B cell (primary cell): ENCODE measurements around the gene FRK. TPM values are rescaled to one million over a fixed set of nuclear protein-coding genes. Genes with fewer than 3 reads are reported as not detected.
"Not testable (repeated sequence)": the region's sequence is repeated elsewhere in the genome, so short reads cannot be mapped to it uniquely, and the experiment has no call there.

ENCODE experiments used
- ATAC-seq: fragments of 200-7000 bp; cut with Tn5 transposase; one replicate; pipeline ENCODE4 v1.10.0; 2021; ENCODE audit warnings: low read depth, mild to moderate bottlenecking, moderate number of reproducible peaks, moderate library complexity
- CTCF ChIA-PET: fragments of 350-600 bp; sonication (Branson Sonifier 250); formaldehyde crosslinking; loops from one replicate; lab custom pipeline; 2021; ENCODE audit warnings: antibody characterized with exemption, inconsistent platforms; lab: Charles Lee
- POLR2A ChIA-PET: fragments of 350-600 bp; sonication (Branson Sonifier 250); formaldehyde crosslinking; loops from one replicate; lab custom pipeline; 2021; ENCODE audit warnings: antibody characterized with exemption; lab: Charles Lee
- DNase-seq: peaks from one replicate; pipeline ENCODE4 v3.0.0; 2013
- H2AFZ ChIP-seq: 2 replicates; pipeline ENCODE4 v1.6.1; 2012; ENCODE audit warnings: mild to moderate bottlenecking, low read depth, low read length; ENCODE audit not compliant: insufficient read depth, poor library complexity, severe bottlenecking
- H3K27ac ChIP-seq, 2 donors: 1 replicate in 1 of 2; 2 replicates in 1 of 2; pipeline ENCODE4 v1.5.1; 2012 to 2013; ENCODE audit warnings: low read length in 2 of 2, mild to moderate bottlenecking in 2 of 2, moderate library complexity in 1 of 2
- H3K27me3 ChIP-seq, 4 experiments: fragments of 200-600 bp in 1 of 4; sonication (generic) in 1 of 4; replicated peaks in 1 of 4; 1 replicate in 2 of 4; 2 replicates in 2 of 4; pipeline versions ENCODE4 v1.6.1 to v1.7.0; 2013 to 2016; ENCODE audit warnings: low read length in 3 of 4, mild to moderate bottlenecking in 2 of 4, mixed read lengths in 1 of 4, moderate library complexity in 1 of 4; ENCODE audit not compliant: insufficient read depth in 4 of 4, control insufficient read depth in 3 of 4; ENCODE audit errors: control extremely low read depth in 1 of 4
- H3K36me3 ChIP-seq, 2 experiments: replicated peaks in 1 of 2; 1 replicate in 1 of 2; 2 replicates in 1 of 2; pipeline versions ENCODE4 v1.6.1 to v1.7.1; 2013; ENCODE audit warnings: low read length in 1 of 2; ENCODE audit not compliant: insufficient read depth in 2 of 2, control insufficient read depth in 1 of 2; ENCODE audit errors: control extremely low read depth in 1 of 2, extremely low read depth in 1 of 2
- H3K4me1 ChIP-seq, 2 donors: fragments of 200-600 bp in 1 of 2; sonication (generic) in 1 of 2; 1 replicate in 1 of 2; 2 replicates in 1 of 2; pipeline versions ENCODE4 v1.5.1 to v1.6.1; 2013 to 2017; ENCODE audit warnings: low read length in 2 of 2; ENCODE audit not compliant: control insufficient read depth in 2 of 2, insufficient read depth in 2 of 2
- H3K4me2 ChIP-seq: replicated peaks from 2 replicates; pipeline ENCODE3; 2012; ENCODE audit warnings: mild to moderate bottlenecking, low read depth, low read length; ENCODE audit not compliant: poor library complexity, severe bottlenecking
- H3K4me3 ChIP-seq, 5 experiments: fragments of 200-600 bp in 1 of 5; sonication (generic) in 1 of 5; 1 replicate in 3 of 5; 2 replicates in 2 of 5; pipeline versions ENCODE4 v1.5.1 to v1.7.0; 2011 to 2016; ENCODE audit warnings: low read length in 4 of 5, mild to moderate bottlenecking in 4 of 5, low read depth in 2 of 5, control low read depth in 1 of 5, moderate library complexity in 1 of 5; ENCODE audit not compliant: insufficient read depth in 1 of 5; ENCODE audit errors: control extremely low read depth in 1 of 5, extremely low read depth in 1 of 5
- H3K79me2 ChIP-seq: fragments of 200-600 bp; sonication (generic); one replicate; pipeline ENCODE4 v1.6.0; 2016; ENCODE audit warnings: low read length; ENCODE audit not compliant: control insufficient read depth, insufficient read depth
- H3K9ac ChIP-seq: fragments of 200-600 bp; sonication (generic); 2 replicates; pipeline ENCODE4 v1.6.1; 2017; ENCODE audit warnings: mild to moderate bottlenecking, low read length, moderate library complexity
- H3K9me3 ChIP-seq, 3 donors: one replicate each; pipeline versions ENCODE4 v1.6.1 to v1.7.1; 2013; ENCODE audit warnings: low read length in 2 of 3; ENCODE audit not compliant: control insufficient read depth in 2 of 3, insufficient read depth in 1 of 3; ENCODE audit errors: control extremely low read depth in 1 of 3
- H4K20me1 ChIP-seq: 2 replicates; pipeline ENCODE4 v1.6.0; 2012; ENCODE audit warnings: mild to moderate bottlenecking, low read length; ENCODE audit not compliant: insufficient read depth, control insufficient read depth, poor library complexity, severe bottlenecking
- H3K27ac Mint-ChIP-seq: one replicate; pipeline ENCODE4 v1.8.0; 2021; ENCODE audit warnings: mixed read lengths
- H3K27me3 Mint-ChIP-seq: one replicate; pipeline ENCODE4 v1.8.0; 2021; ENCODE audit warnings: mixed read lengths
- H3K4me1 Mint-ChIP-seq: one replicate; pipeline ENCODE4 v1.8.0; 2021; ENCODE audit warnings: mixed read lengths
- H3K4me3 Mint-ChIP-seq: one replicate; pipeline ENCODE4 v1.8.0; 2021; ENCODE audit warnings: mixed read lengths
- H3K9me3 Mint-ChIP-seq: one replicate; pipeline ENCODE4 v1.8.0; 2022; ENCODE audit warnings: mixed read lengths; ENCODE audit not compliant: insufficient read depth
- CTCF ChIP-seq: fragments of 200-600 bp; IDR thresholded peaks from one replicate; pipeline ENCODE4 v1.8.0; 2022; ENCODE audit warnings: antibody characterized with exemption, mild to moderate bottlenecking
- EZH2 ChIP-seq: IDR thresholded peaks from 2 replicates; pipeline ENCODE4 v1.6.1; 2012; ENCODE audit warnings: borderline replicate concordance, low read depth, mild to moderate bottlenecking, moderate library complexity, low read length; ENCODE audit not compliant: insufficient read depth, poor library complexity, severe bottlenecking
- WGBS: methylation state at CpG from one replicate; pipeline ENCODE4 v1.1.5; 2013; ENCODE audit warnings: missing lambda C conversion rate; ENCODE audit not compliant: insufficient coverage; 5-methylcytosine and 5-hydroxymethylcytosine counted together
- intact Hi-C: fragments of 100-400 bp; cut with micrococcal nuclease; formaldehyde crosslinking; loops from one replicate; pipeline ENCODE4 v1.10.0; 2022
- polyA plus RNA-seq: library from polyadenylated mRNA; depleted of rRNA; stranded (reverse); fragments of >200 nt; gene quantifications from 2 replicates; pipeline ENCODE4 v1.2.3, GENCODE V29; 2012
- total RNA-seq, 2 donors: library from RNA; stranded (reverse); fragments of 120-200 nt in 1 of 2; gene quantifications; 1 replicate in 1 of 2; 2 replicates in 1 of 2; pipeline versions ENCODE4 v1.2.3 to v1.2.4, GENCODE V29; 2013 to 2022

Gene FRK
- total and polyA plus RNA-seq, 2 donors (not counting 1 experiment from before 2014, with no cell fraction given): 0.01 to 0.07 TPM

- H3K27ac Mint-ChIP-seq, H4K20me1 ChIP-seq, CTCF ChIA-PET, H3K4me1 ChIP-seq, H3K9me3 ChIP-seq, H2AFZ ChIP-seq, H3K4me2 ChIP-seq, H3K4me1 Mint-ChIP-seq, ATAC-seq, H3K27ac ChIP-seq, intact Hi-C loops, H3K27me3 Mint-ChIP-seq, H3K4me3 Mint-ChIP-seq, H3K27me3 ChIP-seq, POLR2A ChIA-PET, H3K4me3 ChIP-seq, H3K79me2 ChIP-seq, DNase-seq, H3K9me3 Mint-ChIP-seq, H3K36me3 ChIP-seq, H3K9ac ChIP-seq: not testable (repeated sequence)
- WGBS: no CpG with 5 or more reads among the region's 2 CpGs
Measured at GRCh38 chr6:115937502-115937901, 123.2 kb downstream of the FRK start.

- WGBS: 59% methylated on average over 8 of the region's 8 CpGs
- H4K20me1 ChIP-seq: no peaks in the 10 kb centered on the region
- H3K4me3 Mint-ChIP-seq: no peak overlapping the region
- H3K27me3 ChIP-seq: no peaks in the 10 kb centered on the region
- no peaks in the 10 kb centered on the region for H3K4me1 ChIP-seq
- no peaks in the 10 kb centered on the region for H3K9me3 Mint-ChIP-seq
- peaks cover 4% of the 10 kb centered on the region for H3K27me3 Mint-ChIP-seq
- H3K27ac ChIP-seq: no peak overlapping the region
- DNase-seq (no peak), ATAC-seq (no peak)
- no peaks in the 10 kb centered on the region for H3K79me2 ChIP-seq
- H2AFZ ChIP-seq: no peak overlapping the region
- no peaks in the 10 kb centered on the region for H3K4me1 Mint-ChIP-seq
- ChIA-PET CTCF (no interaction called here), POLR2A (no interaction called here)
- H3K4me3 ChIP-seq: no peak overlapping the region
- H3K36me3 ChIP-seq: no peaks in the 10 kb centered on the region
- no peak for TF ChIP-seq CTCF
- no peak for TF ChIP-seq EZH2
- H3K27ac Mint-ChIP-seq: no peak overlapping the region
- intact Hi-C loops: no loop called here
- H3K4me2 ChIP-seq: no peak overlapping the region
- no peaks in the 10 kb centered on the region for H3K9me3 ChIP-seq
- no peak overlapping the region for H3K9ac ChIP-seq
Measured at GRCh38 chr6:115935361-115935760, 125.3 kb downstream of the FRK start.
